Pancreas (tissue), 10 donors: Measurements from ENCODE around the gene PRKCE. TPM values are rescaled to one million over a fixed set of nuclear protein-coding genes. Genes with fewer than 3 reads are reported as not detected.
A peak's percentile ranks its signal among the peaks of the same experiment; 100 is the strongest.

Source experiments
- ATAC-seq, 4 donors: fragments of 200-7000 bp; cut with Tn5 transposase; one replicate each; pipeline versions ENCODE4 v1.8.0 to v1.9.1; 2020; ENCODE audit warnings: mild to moderate bottlenecking in 4 of 4, moderate library complexity in 4 of 4
- DNase-seq, 6 donors: peaks; one replicate each; pipeline ENCODE4 v3.0.0-alpha.2; 2020
- FAIRE-seq: peaks from 2 replicates; lab custom pipeline; 2012; peaks lifted over from hg19 to GRCh38; lab: Jason Lieb, UNC
- H3K27ac ChIP-seq, 4 donors: fragments of 200-600 bp; sonication (generic); 1 replicate in 3 of 4; 2 replicates in 1 of 4; pipeline versions ENCODE4 v1.5.0 to v1.8.0; 2020
- H3K27me3 ChIP-seq, 4 donors: fragments of 200-600 bp; one replicate each; pipeline ENCODE4 v1.8.0; 2021
- H3K36me3 ChIP-seq, 3 donors: fragments of 200-600 bp; sonication (generic) in 1 of 3; one replicate each; pipeline versions ENCODE4 v1.5.0 to v1.8.0; 2020 to 2021
- H3K4me1 ChIP-seq, 3 donors: fragments of 200-600 bp; one replicate each; pipeline ENCODE4 v1.8.0; 2021
- H3K4me3 ChIP-seq, 4 donors: fragments of 200-600 bp; sonication (generic) in 2 of 4; one replicate each; pipeline versions ENCODE4 v1.5.0 to v1.8.0; 2020 to 2021
- H3K9me3 ChIP-seq, 4 donors: fragments of 200-600 bp; one replicate each; pipeline ENCODE4 v1.8.0; 2021
- CTCF ChIP-seq, 4 donors: fragments of 200-600 bp; sonication (generic) in 3 of 4; IDR thresholded peaks; one replicate each; pipeline versions ENCODE4 v1.5.0 to v1.8.0; 2021; ENCODE audit warnings: antibody characterized with exemption in 4 of 4
- WGBS, 2 donors: extraction: QIAGEN DNeasy Blood & Tissue Kit; methylation state at CpG; one replicate each; pipeline ENCODE4 v1.1.7; 2013; 5-methylcytosine and 5-hydroxymethylcytosine counted together
- intact Hi-C, 3 donors: fragments of 100-400 bp; cut with DNase I; formaldehyde crosslinking; loops; one replicate each; pipeline versions ENCODE4 v1.11.1 to v1.14.2; 2022
- polyA plus RNA-seq, 2 donors: library from polyadenylated mRNA; stranded (reverse); fragments of 200-250 nt; gene quantifications; one replicate each; pipeline ENCODE4 v1.2.3, GENCODE V29; 2013
- total RNA-seq, 6 donors: library from RNA; stranded (reverse); fragmentation: NEBNext Ultra II Directional in 4 of 6; extraction: Animal tissue kit (Norgen Biotek cat#: 25700) in 4 of 6; gene quantifications; one replicate each; pipeline versions ENCODE4 v1.2.1 to v1.2.4, GENCODE V29; 2021 to 2023
- donor health status: healthy with polysubstance abuse.
- donor health status: DM: no; HTN: no; CAD: no; lungs with moderate emphysema.
- donor health status: DM: no; HTN: no; CAD: no.
- donor health status: control.
- donor health status: control.
- donor health status: Bipolar disorder and iron deficiency.
- donor health status: DM: yes; HTN: yes; CAD: no.
- donor health status: DM: no; HTN: no; CAD: no.
- donor health status: DM: no; HTN: no; CAD: no.
- donor health status: DM: yes; HTN: yes; CAD: no.

PRKCE gene
- total and polyA plus RNA-seq, 8 donors, result 4.0 to 19.4 (median 10.0) TPM

GRCh38 chr2:45942237-45942738 lies 290.8 kb downstream of the PRKCE start:
- no peak for TF ChIP-seq CTCF (IDR thresholded peaks at IDR 0.05)
- H3K27me3 ChIP-seq, result no peaks in the 10 kb centered on the region
- ATAC-seq, result no peak
- intact Hi-C loops, result no loop called here
- WGBS, 2 donors, result 82% methylated on average over 9 of the region's 9 CpGs
- no peaks in the 10 kb centered on the region for H3K36me3 ChIP-seq
- H3K4me1 ChIP-seq, result peaks cover 0 to 3% (median 0%) of the 10 kb centered on the region in 3 donors
- H3K4me3 ChIP-seq, result no peak overlapping the region
- no peak for DNase-seq
- no peak overlapping the region for H3K27ac ChIP-seq
- no peak for FAIRE-seq
- H3K9me3 ChIP-seq, result no peaks in the 10 kb centered on the region

GRCh38 chr2:45943219-45944044 lies 292.0 kb downstream of the PRKCE start:
- Histone ChIP-seq H3K27me3 (no peaks in the 10 kb centered on the region), H3K4me1 (peaks cover 0 to 2% (median 0%) of the 10 kb centered on the region in 3 donors), H3K9me3 (no peaks in the 10 kb centered on the region), H3K36me3 (no peaks in the 10 kb centered on the region), H3K27ac (no peak overlapping the region), H3K4me3 (no peak overlapping the region)
- 80 to 83% methylated on average over 14 of the region's 14 CpGs for WGBS, 2 donors
- DNase-seq (no peak), FAIRE-seq (no peak), ATAC-seq (no peak)
- intact Hi-C loops, result no loop called here
- no peak for TF ChIP-seq CTCF (IDR thresholded peaks at IDR 0.05)

- no peak for FAIRE-seq
- Histone ChIP-seq H3K4me1 (no peaks in the 10 kb centered on the region), H3K9me3 (no peaks in the 10 kb centered on the region), H3K27me3 (no peaks in the 10 kb centered on the region), H3K4me3 (no peak overlapping the region), H3K36me3 (no peaks in the 10 kb centered on the region), H3K27ac (no peak overlapping the region)
- no peak for ATAC-seq
- no peak for TF ChIP-seq CTCF (IDR thresholded peaks at IDR 0.05)
- intact Hi-C loops, result no loop called here
- 85 to 88% methylated on average over 6 of the region's 6 CpGs for WGBS, 2 donors
- no peak for DNase-seq
These were observed 292.6 kb downstream of the PRKCE start for GRCh38 chr2:45944074-45944473.

GRCh38 chr2:45945302-45945717 lies 293.8 kb downstream of the PRKCE start:
- FAIRE-seq (no peak), ATAC-seq (no peak), DNase-seq (no peak)
- Histone ChIP-seq H3K27ac (no peak overlapping the region), H3K36me3 (no peaks in the 10 kb centered on the region), H3K9me3 (no peaks in the 10 kb centered on the region), H3K4me3 (no peak overlapping the region), H3K27me3 (no peaks in the 10 kb centered on the region), H3K4me1 (no peaks in the 10 kb centered on the region)
- 93% methylated on average over 9 of the region's 9 CpGs for WGBS, 2 donors
- TF ChIP-seq CTCF (IDR thresholded peaks at IDR 0.05), result no peak
- intact Hi-C loops, result no loop called here

- intact Hi-C loops, result no loop called here
- TF ChIP-seq CTCF (IDR thresholded peaks at IDR 0.05), result no peak
- ATAC-seq, result peak in 3 of 4 donors; percentile 42 to 74 (median 54)
- FAIRE-seq, result no peak
- H3K4me3 ChIP-seq, result no peak overlapping the region
- no peak for DNase-seq
- H3K27me3 ChIP-seq, result no peaks in the 10 kb centered on the region
- no peaks in the 10 kb centered on the region for H3K36me3 ChIP-seq
- H3K27ac ChIP-seq, result no peak overlapping the region
- H3K4me1 ChIP-seq, result no peaks in the 10 kb centered on the region
- 78 to 84% methylated on average over 3 of the region's 3 CpGs for WGBS, 2 donors
- no peaks in the 10 kb centered on the region for H3K9me3 ChIP-seq
These were observed 294.5 kb downstream of the PRKCE start for GRCh38 chr2:45946023-45946422.
